T follicular helper cell (primary cell): Measurements from ENCODE around the gene DDX31.

Source experiments
- DNase-seq: peaks from one replicate; pipeline ENCODE4 v3.0.0-alpha.2; 2020; ENCODE audit warnings: low read depth

Gene DDX31

DNA sequence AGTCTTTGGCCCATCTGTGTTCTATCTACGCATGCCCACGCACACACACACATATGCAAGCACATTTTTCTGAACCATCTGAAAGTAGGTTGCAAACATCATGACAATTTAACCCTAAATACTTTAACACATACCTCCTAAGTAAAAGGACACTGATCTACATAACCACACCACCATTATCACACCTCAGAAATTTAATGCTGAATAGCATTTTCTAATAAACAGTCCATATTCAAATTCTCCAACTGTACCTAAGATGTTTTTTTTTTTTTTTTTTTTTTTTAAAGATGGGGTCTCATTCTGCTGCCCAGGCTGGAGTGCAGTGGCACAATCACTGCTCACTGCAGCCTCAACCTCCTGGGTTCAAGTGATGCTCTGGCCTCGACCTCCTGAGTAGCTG lies 35.5 kb downstream of the DDX31 start:
- DNase-seq, result no peak

DNA sequence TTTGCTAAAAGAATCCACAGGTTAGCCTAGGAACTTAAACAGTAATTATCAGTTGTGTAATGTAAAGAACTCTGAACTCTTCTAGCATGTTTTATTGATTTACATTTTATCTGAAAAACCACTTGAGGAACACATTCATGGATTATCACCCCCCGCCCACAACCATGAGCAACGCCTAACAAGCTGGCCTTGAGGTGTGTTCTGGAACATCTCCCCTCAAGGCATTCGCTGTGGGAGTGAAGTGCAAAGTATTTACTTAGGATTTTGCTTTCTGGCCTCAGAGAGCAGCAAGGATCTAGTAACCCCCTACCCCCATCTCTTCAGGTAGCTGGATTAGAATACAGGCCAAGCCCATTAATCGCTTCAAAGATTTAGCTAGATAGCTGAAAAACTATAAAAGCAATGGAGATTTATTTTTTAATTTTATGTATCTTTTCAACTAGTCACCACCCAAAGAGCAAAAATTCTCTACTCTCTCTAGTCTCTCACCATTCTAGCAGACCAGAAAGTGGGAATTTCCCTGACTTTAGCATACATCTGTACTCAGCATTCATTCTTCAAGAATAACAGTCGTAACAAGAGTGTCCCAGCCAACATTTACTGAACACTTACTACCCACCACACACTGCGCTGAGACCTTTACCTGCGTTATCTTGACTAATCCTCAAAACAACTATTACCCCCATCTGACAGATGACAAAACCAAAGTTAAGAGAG lies 37.2 kb downstream of the DDX31 start:
- DNase-seq, result no peak

DNA sequence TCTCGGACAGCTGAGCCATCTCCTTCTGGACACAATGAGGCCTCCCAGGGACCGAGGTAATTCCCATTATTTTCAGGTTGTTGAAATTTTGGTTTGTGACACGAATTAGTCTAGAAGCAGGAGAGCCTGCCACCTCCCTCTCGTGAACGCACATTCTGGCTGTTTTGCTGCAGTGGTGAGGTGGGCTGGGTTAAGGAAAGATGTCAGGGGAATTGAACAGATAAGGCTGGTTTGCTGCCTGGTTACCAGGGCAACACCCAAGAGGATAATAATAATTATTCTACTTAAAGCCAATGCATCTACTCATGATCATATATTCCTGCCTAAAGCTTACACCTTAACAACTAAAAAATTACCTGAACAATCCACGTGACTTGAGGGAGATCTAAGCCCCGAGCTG lies 38.1 kb downstream of the DDX31 start:
- no peak for DNase-seq

DNA sequence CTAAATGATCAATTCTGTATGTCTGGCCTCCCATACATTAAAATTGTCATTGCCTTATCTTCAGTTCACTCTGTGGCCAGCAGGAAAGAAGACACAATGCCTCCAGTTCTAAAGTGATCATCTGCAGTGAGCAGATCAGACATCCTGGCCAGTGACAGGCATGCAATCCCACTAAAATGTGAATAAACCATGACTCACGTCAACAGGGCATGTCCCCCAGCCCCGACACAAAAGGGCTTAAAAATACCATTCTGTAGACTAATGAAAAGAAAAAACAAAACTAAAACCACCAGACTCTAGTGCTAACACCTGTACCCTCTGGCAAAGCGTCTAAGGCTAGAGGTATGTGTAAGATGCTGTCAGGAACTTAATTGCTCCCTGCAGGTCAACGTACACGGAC lies 38.5 kb downstream of the DDX31 start:
- DNase-seq, result no peak

DNA sequence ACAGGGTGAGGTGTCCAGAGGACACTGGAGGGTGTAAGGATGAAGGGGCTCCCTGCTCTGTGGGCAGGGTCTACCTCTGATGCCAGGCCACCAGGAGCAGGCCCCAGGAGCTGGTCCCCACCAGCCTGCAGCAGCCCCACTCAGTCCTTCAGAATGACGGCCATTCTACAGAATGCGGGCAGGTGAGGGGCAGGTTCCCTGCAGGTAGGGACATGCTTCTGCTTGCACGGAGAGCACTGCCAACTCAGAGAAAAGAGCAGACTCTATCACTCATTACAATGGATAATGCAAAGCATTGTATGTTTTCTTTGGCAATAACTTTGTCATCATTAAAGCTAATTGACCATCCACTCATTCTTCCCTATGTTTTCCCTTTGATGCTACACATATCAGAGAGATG lies 39.0 kb downstream of the DDX31 start:
- no peak for DNase-seq

DNA sequence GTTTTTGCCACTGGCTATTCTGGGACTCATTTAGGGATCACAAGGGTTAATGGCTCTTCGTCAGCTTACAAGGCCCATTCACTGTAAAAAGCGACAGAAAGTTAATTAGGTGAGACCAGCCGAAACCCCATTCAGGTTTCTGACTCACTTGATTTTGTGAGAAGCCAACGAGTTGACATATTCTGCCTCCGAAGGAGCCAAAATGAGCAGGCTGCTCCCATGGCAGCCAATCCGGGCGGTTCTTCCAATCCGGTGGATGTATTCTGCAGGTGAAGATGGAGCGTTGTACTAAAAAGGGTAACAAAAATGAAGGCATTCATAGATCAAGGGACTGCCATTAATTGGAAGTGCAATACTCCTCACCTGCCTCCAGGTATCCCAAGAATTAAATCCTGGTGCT lies 39.7 kb downstream of the DDX31 start:
- DNase-seq, result no peak

DNA sequence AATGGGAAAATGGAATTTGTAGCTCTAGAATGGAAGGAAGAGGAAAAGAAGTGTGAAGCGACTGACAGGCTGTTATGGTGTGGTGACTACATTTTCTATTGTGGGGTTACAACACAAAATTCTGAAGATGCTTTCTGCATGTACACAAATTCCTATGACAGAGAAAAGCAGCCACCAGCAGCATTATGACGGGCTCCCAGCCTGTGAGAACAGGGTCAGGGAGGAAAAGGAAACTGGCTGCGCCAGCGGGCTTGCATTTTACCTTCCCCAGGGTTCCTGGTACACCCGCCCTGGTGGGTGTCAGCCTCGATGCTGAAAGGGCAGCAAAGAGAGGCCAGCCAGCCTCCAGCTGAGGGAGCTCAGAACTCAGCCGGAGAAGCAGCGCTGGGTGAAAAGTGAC lies 41.0 kb downstream of the DDX31 start:
- no peak for DNase-seq

DNA sequence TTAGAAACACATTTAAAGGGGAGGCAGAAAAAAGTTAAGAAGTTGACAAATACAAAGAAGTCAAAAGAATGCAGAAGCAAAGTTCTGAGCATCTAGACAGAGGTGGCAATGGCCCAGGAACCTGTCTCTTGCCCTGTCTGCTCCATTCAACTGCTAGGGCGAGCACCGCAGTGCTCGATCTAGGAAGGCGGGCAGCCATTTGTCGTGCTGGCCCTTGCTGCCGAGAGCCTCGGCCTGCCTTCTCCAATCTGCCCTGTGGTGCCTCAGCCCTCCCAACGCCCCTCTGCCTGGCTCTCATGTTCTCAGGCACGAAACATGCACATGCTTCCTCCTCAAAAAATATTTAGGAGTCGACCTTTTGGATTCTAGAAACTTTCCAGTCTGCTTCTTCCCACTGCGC lies 42.2 kb downstream of the DDX31 start:
- no peak for DNase-seq

DNA sequence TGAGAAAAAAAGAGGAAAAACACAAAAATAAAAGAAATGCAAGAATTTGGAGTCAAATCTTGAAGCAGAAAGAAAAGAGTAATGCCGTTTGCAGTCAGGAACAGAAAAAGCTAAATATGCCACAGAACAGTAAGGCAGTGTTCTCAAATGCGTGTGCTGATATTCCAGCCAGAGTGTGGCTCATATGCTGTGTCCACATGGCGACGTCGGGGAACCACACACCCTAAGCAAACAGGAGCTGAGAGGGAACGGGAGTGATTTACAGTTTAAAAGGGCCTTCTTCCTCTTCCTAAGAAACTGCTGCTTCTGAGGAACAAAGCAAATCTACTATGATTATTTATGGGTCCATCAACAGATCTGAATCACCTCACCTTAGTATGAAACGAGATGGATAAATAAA lies 42.7 kb downstream of the DDX31 start:
- no peak for DNase-seq

DNA sequence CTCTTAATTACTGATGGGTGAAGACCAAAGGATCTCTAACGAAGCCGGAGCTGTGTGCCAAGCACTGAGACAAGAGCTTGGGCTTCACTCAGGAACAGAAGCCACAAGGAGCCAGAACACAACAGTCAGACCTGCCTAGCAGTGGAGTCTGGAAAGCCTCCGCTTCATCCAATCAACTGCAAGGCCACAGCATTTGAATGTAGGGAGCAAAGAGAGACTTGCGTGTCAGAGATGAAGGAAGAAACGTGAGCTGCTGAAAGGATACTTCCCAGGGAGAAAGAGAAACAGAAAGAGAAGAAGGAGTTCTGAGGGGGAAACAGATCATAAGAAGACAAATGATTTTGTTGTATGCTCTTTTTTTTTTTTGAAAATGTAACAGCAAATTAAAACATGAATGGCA lies 43.5 kb downstream of the DDX31 start:
- DNase-seq, result no peak

DNA sequence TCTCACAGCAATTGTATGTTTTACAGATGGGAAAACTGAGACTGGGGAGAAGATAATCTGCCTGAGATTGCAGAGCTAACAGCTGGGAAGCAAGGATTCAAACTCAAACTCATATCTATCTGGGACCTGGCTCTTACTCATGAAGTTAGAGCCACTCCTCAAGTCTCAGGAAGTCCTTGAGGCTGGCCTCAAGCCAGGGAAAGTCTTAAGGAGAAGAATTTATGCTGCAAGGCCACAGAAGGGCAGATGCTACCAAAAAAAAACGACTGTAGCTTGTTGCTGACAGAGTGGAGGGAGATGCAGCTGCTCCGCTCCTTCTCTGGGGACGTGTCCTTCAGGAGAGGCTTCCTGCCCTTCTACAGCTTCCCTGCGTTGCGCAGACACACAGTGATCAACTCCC lies 47.6 kb downstream of the DDX31 start:
- DNase-seq, result no peak

DNA sequence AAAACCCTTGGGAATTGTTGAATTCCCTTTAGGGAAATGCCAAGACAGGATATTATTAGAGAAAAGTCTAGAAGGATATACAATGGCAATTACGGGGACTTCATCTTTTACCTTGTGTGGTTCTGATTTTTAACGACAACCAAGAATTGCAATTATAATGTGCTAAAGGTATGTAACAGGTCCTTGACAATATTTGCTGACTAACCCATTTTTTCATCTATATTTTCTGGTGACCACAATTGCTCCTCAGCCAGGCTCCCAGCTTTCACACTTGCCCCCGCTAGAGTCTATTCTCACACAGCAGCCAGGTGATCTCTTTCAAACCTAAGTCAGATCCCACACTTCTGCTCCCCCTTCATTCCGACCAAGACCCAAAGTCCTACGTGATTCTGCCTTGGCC lies 53.1 kb downstream of the DDX31 start:
- no peak for DNase-seq

DNA sequence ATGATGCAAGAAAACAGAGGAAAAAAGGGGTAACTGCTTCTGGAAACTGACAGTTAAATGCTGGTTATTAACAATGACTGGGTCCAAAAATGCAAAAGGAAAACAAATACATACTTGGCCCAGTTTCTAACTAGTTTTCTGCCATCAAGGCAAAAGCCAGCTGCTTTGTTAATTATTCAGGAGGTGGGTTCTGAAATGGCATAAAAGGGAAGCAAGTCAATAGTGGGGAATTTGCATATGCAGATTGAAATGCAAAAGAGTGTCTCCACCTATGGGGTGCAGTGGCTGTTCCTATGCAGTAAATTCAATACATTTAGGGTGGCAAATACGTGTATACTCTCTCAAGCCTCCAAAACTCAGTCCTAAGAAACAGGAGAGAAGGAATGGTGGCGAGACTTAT lies 54.0 kb downstream of the DDX31 start:
- no peak for DNase-seq

DNA sequence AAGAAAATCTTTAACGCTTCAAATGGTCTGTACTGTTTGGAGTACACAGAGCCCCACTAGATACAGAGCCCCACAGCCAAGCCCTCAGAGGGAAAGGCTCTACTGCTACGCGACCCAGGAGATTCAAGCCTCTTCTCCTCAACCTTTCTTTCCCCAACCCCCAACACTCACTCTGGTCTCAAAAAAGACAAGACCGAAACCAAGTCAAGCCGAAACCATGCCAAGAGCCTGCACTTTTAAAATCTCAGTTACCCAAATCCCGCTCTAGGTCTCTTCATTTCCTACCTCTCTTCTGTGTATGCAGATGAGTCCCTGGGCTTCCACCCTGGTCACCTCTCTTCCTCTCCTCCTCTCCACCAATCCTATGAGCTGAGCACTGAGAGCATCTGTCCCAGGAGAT lies 55.5 kb downstream of the DDX31 start:
- DNase-seq, result no peak

DNA sequence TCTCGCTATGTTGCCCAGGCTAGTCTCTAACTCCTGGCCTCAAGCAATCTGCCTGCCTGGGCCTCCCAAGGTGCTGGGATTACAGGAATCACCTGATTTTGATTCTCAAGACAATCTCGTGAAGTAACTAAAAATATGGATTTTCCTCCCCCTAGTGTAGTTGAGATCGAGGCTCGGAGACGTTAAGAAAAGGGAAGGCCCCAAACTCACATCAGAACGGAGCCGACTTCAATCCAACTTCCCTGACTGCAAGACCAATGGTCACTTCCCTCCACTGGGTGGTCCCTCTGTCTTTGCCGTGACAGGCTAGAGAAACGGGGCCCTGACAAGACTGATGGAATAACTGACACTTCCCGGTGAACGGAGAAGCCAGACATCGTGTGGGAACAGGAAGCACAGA lies 59.1 kb downstream of the DDX31 start:
- no peak for DNase-seq

DNA sequence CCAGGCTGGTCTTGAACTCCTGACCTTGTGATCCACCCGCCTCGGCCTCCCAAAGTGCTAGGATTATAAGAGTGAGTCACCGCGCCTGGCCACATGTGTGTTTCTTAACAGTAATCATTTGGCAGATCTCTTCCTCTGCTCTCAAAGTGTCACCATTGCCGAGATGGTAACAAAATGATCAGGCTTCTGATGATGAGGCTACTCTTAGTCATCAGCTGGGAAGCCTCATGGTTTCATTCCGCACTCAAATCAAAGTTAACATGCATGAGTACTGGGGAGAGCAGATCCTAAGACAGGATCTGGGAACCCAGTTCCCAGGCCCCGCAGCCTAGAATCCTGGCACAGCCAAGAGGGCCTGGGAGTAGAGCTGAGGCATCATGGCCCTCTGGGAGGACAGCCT lies 60.0 kb downstream of the DDX31 start:
- no peak for DNase-seq

DNA sequence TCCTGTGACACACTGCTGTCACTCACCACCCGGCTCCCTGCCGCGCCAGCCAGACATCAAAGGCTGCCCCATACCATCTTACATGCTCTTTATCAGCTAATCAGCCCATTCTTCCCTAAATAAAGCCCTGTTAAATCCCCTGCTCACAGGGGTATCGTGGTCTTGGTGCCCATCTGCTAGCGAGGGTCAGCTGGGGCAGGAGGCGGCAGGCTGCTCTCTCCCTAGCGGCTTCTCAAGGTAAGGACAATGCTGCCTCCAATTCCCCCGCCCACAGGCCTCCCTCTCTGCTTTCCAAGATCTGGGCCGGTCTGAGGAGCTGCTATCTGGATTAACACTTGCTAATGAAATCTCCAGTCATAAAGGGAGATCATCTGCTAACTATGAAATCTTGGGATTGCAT lies 60.6 kb downstream of the DDX31 start:
- no peak for DNase-seq

DNA sequence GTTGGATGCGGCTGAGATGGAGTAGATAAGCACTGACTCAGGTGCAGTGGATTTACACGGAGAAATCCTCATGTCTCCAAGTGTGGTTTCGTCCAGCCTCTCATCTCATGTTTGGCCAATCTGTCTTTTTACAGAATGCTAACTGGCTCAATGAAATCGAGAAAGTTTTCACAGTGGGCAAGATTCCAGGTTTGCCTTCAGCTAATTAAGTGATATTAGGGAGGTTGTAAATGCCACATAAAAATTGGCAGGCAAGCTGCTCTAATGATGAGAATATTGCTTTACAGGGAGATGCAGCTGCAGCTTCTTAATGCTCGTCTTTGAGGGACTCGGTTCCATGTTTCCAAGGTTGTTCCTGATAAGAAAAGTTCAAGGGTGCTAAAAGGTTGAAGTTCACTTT lies 63.7 kb downstream of the DDX31 start:
- DNase-seq, result no peak

DNA sequence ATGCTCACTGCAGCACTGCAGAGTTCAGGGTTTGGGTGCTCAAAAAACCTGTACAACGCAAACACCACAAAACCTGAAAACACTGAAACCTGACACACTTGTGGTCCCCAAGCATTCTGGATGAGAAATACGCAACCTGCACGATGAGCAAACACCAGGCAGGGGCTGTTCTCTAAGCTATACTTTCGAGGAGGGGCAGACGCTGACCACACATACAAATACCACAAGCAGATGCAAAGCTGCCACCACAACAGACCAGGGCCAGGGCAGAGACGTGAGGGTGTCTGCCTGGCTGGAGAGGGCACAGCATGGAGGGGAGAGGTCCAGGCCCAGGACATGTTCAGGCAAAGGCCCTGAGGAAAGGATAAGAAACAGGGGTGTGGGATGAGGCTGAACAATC lies 64.4 kb downstream of the DDX31 start:
- DNase-seq, result no peak

DNA sequence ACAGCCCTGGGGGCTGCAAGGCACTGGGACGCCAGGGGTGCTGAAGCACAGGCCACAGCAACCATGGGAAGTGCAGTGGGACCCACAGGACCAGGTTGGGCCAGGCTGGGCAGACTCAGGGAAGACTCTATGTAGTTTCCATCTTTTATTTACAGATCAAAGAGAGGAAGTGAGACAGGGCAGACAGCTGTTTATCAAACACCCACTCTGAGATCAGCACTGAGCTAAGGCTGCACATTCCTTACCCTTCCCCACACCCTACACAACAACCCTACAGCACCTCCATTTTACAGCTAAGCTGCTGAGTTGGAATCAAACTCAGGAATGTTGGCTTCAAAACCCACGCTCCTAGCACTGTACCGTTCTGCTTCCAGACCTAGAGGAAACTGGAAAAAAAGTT lies 67.6 kb downstream of the DDX31 start:
- DNase-seq, result no peak

DNA sequence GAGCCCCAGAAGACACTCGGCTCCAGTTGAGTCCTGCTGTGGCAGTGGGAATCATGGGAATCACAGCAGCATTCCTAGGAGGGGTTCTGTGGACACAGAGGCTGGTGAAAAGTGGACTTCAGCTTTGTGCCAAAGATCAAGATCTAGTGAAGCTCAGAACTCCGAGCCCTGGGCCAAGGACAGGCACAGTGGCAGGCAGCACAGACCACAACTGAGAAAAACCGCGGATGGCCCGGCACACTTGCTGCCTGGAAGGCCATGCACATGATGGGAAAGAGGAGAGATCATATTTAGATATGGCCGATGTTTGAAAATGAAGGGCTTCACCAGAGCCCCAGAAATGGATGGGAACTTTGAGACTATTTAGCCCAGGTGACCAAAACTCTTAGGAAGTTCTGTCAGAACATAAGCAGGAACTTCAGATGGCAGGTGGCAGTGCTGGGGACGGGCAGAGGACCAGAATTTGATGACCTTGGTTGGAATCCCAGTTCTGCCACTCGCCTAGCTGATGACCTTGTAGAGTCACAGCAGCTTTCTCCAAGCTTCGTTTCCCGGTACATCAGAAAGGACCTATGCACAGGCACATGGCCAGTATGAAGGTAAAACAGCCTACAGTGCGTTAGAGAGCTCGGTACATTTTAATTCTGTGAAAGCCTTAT lies 69.3 kb downstream of the DDX31 start:
- no peak for DNase-seq

DNA sequence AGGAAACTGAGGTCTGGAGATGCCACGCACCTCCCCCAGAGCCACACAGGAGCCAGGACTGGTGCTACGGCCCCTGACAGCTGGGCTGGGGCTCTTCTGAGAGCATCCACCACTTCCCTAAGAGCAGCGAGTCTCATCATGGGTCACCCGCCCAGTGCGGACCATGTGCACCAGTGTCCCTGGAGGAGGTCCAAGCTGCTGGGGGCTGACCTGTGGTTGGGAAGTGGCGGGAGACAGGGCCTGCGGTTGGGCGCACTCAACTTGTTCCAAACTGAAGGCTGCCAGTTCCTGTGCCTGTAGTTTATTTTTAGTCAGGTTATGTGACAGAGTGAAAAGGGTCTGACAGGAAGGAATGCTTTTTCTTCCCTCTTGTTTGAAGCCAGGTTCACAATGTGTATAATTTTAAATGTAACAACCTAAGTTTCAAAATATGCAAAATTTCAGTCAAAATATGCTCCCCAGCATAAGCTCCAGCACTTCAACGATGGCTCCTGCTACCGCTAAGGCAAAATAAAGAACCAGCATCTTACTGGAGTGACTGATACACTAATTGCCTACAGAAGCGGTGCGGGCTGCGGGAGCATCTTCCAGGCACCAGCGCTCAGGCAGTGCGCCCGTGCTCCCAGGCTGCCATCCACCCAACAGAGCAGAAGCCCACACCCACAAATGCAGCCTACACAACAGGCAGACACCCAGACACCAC lies 72.6 kb downstream of the DDX31 start:
- DNase-seq, result no peak

DNA sequence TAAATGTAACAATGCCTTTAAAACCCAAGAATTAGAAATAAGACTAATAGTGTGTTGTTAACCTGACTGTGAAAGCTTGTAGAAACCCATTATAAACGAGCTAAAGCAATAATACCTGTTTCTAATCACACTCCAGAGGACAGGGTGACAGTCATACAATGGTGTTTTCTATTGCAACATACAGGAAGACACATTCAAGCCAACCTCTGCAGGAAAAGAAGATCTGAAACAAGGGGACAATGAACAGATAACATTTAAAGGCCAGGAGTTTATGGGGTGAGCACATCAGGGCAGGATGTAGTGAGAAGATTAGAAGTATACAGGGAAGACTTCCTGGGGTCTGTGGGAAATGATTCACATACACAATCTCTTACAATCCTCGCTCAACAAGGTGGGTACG lies 73.6 kb downstream of the DDX31 start:
- no peak for DNase-seq

DNA sequence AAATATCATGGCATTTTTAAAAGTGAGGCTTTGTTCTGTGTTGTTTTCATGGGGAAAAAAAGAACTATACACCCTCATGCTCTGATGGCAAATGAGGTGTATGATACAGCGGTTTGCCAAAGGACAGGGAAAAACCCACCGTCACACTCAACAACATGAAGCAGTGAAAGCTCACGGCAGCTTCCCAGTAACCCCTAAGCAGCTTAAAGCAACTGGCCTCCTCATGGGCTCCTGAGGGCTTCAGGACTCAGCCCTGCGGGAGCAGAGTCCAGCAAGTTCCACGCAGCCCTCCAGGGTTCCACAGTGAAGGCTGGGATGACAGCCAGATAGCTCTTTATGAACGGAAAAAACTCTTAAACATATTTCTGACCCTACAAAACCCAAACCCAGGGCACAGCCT lies 74.5 kb downstream of the DDX31 start:
- DNase-seq, result no peak
